CD14-positive monocyte (primary cell): ENCODE measurements around the gene CADM1. TPM values are rescaled to one million over a fixed set of nuclear protein-coding genes. Genes with fewer than 3 reads are reported as not detected.

Experiments used
- DNase-seq, 3 donors: peaks; one replicate each; pipeline ENCODE4 v3.0.0-alpha.2; 2011 to 2022
- H2AFZ ChIP-seq: 2 replicates; pipeline ENCODE4 v1.6.0; 2012; ENCODE audit warnings: mild to moderate bottlenecking, low read depth, low read length, inconsistent platforms; ENCODE audit not compliant: insufficient read depth, poor library complexity, severe bottlenecking
- H3K27ac ChIP-seq, 2 donors: 1 replicate in 1 of 2; 2 replicates in 1 of 2; pipeline ENCODE4 v1.5.1; 2012 to 2013; ENCODE audit warnings: low read length in 2 of 2, control low read depth in 1 of 2, inconsistent platforms in 1 of 2, low read depth in 1 of 2, mild to moderate bottlenecking in 1 of 2
- H3K27me3 ChIP-seq, 2 donors: one replicate each; pipeline versions ENCODE4 v1.6.0 to v1.6.1; 2011 to 2013; ENCODE audit warnings: low read length in 2 of 2; ENCODE audit not compliant: control insufficient read depth in 2 of 2, insufficient read depth in 2 of 2
- H3K36me3 ChIP-seq, 2 donors: replicated peaks in 1 of 2; 1 replicate in 1 of 2; 2 replicates in 1 of 2; pipeline versions ENCODE4 v1.5.1 to v1.6.1; 2012 to 2013; ENCODE audit warnings: low read length in 2 of 2, control low read depth in 1 of 2, inconsistent platforms in 1 of 2, mild to moderate bottlenecking in 1 of 2; ENCODE audit not compliant: insufficient read depth in 2 of 2, control insufficient read depth in 1 of 2
- H3K4me1 ChIP-seq, 2 donors: 1 replicate in 1 of 2; 2 replicates in 1 of 2; pipeline versions ENCODE4 v1.5.1 to v1.6.1; 2012 to 2013; ENCODE audit warnings: low read length in 2 of 2, control low read depth in 1 of 2, inconsistent platforms in 1 of 2, mild to moderate bottlenecking in 1 of 2, moderate library complexity in 1 of 2; ENCODE audit not compliant: insufficient read depth in 2 of 2, control insufficient read depth in 1 of 2
- H3K4me2 ChIP-seq: replicated peaks from 2 replicates; pipeline ENCODE3; 2012; ENCODE audit warnings: low read length, moderate library complexity, mild to moderate bottlenecking; ENCODE audit not compliant: poor library complexity, severe bottlenecking; ENCODE audit errors: extremely low read depth
- H3K4me3 ChIP-seq, 3 experiments: fragments of 200-600 bp in 1 of 3; sonication (generic) in 1 of 3; replicated peaks in 1 of 3; 1 replicate in 2 of 3; 2 replicates in 1 of 3; pipeline ENCODE4 v1.5.1; 2011 to 2013; ENCODE audit warnings: low read length in 3 of 3, mild to moderate bottlenecking in 3 of 3, control low read depth in 2 of 3, low read depth in 2 of 3, inconsistent platforms in 1 of 3, moderate library complexity in 1 of 3
- H3K79me2 ChIP-seq: 2 replicates; pipeline ENCODE4 v1.6.0; 2012; ENCODE audit warnings: mild to moderate bottlenecking, control low read depth, inconsistent platforms, low read length, moderate library complexity; ENCODE audit not compliant: insufficient read depth
- H3K9ac ChIP-seq: 2 replicates; pipeline ENCODE4 v1.6.0; 2017; ENCODE audit warnings: low read length, mild to moderate bottlenecking; ENCODE audit not compliant: insufficient read depth, poor library complexity, severe bottlenecking
- H3K9me3 ChIP-seq, 2 donors: replicated peaks in 1 of 2; 1 replicate in 1 of 2; 2 replicates in 1 of 2; pipeline versions ENCODE4 v1.5.1 to v1.6.1; 2012 to 2013; ENCODE audit warnings: low read length in 2 of 2, control low read depth in 1 of 2; ENCODE audit not compliant: control insufficient read depth in 1 of 2, insufficient read depth in 1 of 2
- H4K20me1 ChIP-seq: 2 replicates; pipeline ENCODE4 v1.6.0; 2012; ENCODE audit warnings: mild to moderate bottlenecking, low read length, control low read depth, moderate library complexity; ENCODE audit not compliant: insufficient read depth
- H3K27ac Mint-ChIP-seq, 7 donors: one replicate each; pipeline ENCODE4 v1.8.0; 2020; ENCODE audit warnings: mild to moderate bottlenecking in 7 of 7, mixed read lengths in 7 of 7, moderate library complexity in 6 of 7, inconsistent platforms in 2 of 7
- H3K27me3 Mint-ChIP-seq, 3 donors: one replicate each; pipeline ENCODE4 v1.8.0; 2021 to 2022; ENCODE audit warnings: low read depth in 3 of 3, mild to moderate bottlenecking in 3 of 3, mixed read lengths in 3 of 3, moderate library complexity in 3 of 3, inconsistent platforms in 1 of 3
- H3K36me3 Mint-ChIP-seq, 2 donors: one replicate each; pipeline ENCODE4 v1.8.0; 2020; ENCODE audit warnings: mixed read lengths in 2 of 2, inconsistent platforms in 1 of 2, mild to moderate bottlenecking in 1 of 2
- H3K4me1 Mint-ChIP-seq: one replicate; pipeline ENCODE4 v1.8.0; 2020; ENCODE audit warnings: mild to moderate bottlenecking, mixed read lengths
- H3K4me3 Mint-ChIP-seq, 2 donors: one replicate each; pipeline ENCODE4 v1.8.0; 2020; ENCODE audit warnings: mild to moderate bottlenecking in 2 of 2, mixed read lengths in 2 of 2, moderate library complexity in 1 of 2
- H3K9me3 Mint-ChIP-seq, 7 donors: one replicate each; pipeline ENCODE4 v1.8.0; 2020 to 2022; ENCODE audit warnings: mixed read lengths in 7 of 7, mild to moderate bottlenecking in 6 of 7, moderate library complexity in 6 of 7, inconsistent platforms in 2 of 7
- WGBS: methylation state at CpG from one replicate; pipeline ENCODE4 v1.1.5; 2013; ENCODE audit warnings: missing lambda C conversion rate; ENCODE audit not compliant: insufficient coverage; 5-methylcytosine and 5-hydroxymethylcytosine counted together
- intact Hi-C, 2 donors: fragments of 100-400 bp; cut with micrococcal nuclease; formaldehyde crosslinking; loops; one replicate each; pipeline versions ENCODE4 v1.15.0 to v1.15.1; 2023
- polyA plus RNA-seq, 3 donors: library from polyadenylated mRNA; depleted of rRNA in 1 of 3; unstranded in 2 of 3; stranded (reverse) in 1 of 3; fragments of 300-500 nt in 2 of 3; fragments of >200 nt in 1 of 3; fragmentation: Illumina TruSeq in 2 of 3; gene quantifications; 1 replicate in 2 of 3; 2 replicates in 1 of 3; pipeline ENCODE4 v1.2.3, GENCODE V29; 2012 to 2021
- TF ChIP-seq, protein P1 (sequence below): fragments of 200-600 bp; IDR thresholded peaks from one replicate; pipeline ENCODE4 v1.8.0; 2022; ENCODE audit warnings: antibody characterized with exemption, mild to moderate bottlenecking

Gene CADM1
- polyA plus RNA-seq, 3 donors, result not detected

DNA sequence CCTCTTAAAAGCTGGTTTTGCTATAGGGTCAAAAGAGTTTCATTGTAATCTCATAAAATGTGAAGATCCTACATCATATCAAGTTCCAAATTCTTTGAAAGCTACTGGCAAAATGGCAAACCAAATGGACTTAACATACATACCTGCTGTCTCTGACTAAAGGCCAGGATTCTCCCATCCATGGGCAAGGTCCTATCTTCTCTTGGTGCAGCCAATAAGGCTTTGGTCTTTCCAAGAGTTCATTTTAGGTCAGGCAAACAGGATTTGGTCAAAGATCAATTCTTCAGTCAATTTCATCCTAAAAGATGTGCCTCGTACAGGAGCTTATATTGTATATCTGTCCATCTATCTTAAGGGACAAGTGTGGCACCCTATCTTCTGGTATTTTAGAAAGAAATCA lies 49.7 kb downstream of the CADM1 start:
- H2AFZ ChIP-seq, result no peak overlapping the region
- Mint-ChIP-seq H3K27me3 (peaks cover 2 to 3% (median 3%) of the 10 kb centered on the region in 3 donors), H3K4me1 (no peaks in the 10 kb centered on the region), H3K36me3 (no peaks in the 10 kb centered on the region), H3K4me3 (no peak overlapping the region), H3K9me3 (peaks cover 0 to 1% (median 0%) of the 10 kb centered on the region in 7 donors), H3K27ac (no peak overlapping the region)
- H3K9ac ChIP-seq, result no peak overlapping the region
- no peak overlapping the region for H3K4me2 ChIP-seq
- H3K36me3 ChIP-seq, result no peaks in the 10 kb centered on the region
- intact Hi-C loops, result no loop called here
- TF ChIP-seq, protein P1, sequence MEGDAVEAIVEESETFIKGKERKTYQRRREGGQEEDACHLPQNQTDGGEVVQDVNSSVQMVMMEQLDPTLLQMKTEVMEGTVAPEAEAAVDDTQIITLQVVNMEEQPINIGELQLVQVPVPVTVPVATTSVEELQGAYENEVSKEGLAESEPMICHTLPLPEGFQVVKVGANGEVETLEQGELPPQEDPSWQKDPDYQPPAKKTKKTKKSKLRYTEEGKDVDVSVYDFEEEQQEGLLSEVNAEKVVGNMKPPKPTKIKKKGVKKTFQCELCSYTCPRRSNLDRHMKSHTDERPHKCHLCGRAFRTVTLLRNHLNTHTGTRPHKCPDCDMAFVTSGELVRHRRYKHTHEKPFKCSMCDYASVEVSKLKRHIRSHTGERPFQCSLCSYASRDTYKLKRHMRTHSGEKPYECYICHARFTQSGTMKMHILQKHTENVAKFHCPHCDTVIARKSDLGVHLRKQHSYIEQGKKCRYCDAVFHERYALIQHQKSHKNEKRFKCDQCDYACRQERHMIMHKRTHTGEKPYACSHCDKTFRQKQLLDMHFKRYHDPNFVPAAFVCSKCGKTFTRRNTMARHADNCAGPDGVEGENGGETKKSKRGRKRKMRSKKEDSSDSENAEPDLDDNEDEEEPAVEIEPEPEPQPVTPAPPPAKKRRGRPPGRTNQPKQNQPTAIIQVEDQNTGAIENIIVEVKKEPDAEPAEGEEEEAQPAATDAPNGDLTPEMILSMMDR, result no peak
- H3K27me3 ChIP-seq, result no peaks in the 10 kb centered on the region
- H3K27ac ChIP-seq, result no peak overlapping the region
- no peak for DNase-seq
- no peaks in the 10 kb centered on the region for H3K79me2 ChIP-seq
- no CpG with 5 or more reads among the region's 1 CpG for WGBS
- no peak overlapping the region for H3K4me3 ChIP-seq
- no peaks in the 10 kb centered on the region for H3K4me1 ChIP-seq
- no peaks in the 10 kb centered on the region for H4K20me1 ChIP-seq
- no peaks in the 10 kb centered on the region for H3K9me3 ChIP-seq

DNA sequence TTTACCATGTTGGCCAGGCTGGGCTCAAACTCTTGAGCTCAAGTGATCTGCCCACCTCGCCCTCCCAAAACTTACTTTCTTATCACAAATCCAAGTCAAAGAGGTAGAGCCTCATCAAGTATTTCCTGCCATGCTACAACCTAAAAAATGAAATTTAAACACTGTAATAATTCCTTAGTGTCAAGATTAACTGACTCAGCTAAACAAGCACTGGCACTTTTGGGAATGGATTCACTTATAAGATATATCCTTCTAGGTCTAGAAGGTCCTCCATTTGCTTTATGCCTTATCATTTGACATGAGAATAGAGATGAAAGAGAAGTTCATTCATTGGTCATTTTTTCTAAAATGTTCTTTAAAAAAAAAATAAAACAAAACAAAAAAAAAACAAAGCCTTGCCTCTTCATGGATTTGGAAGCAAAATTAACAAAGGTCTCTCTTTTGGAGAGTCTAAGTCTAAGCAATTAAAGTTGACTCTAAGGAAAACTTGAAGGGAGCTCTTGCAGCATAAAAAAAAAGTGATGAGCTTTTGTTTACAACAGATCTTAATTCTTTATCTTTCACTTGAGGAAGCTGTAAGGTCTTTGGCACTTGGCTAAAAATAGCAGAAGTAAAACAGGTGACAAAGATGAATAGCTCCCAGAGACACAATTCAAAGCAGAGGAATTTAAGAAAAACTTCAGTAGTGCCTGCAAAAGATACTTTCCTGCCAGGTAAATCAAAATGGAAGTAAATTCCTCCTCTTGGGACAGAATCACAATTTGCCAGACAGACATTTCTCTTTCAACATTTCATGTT lies 50.3 kb downstream of the CADM1 start:
- no peak overlapping the region for H3K27ac Mint-ChIP-seq
- no peak overlapping the region for H3K4me3 Mint-ChIP-seq
- intact Hi-C loops, result no loop called here
- no peaks in the 10 kb centered on the region for H3K79me2 ChIP-seq
- no peaks in the 10 kb centered on the region for H4K20me1 ChIP-seq
- H3K27ac ChIP-seq, result no peak overlapping the region
- no peak overlapping the region for H3K4me3 ChIP-seq
- no peaks in the 10 kb centered on the region for H3K27me3 ChIP-seq
- H3K9ac ChIP-seq, result no peak overlapping the region
- whole genome bisulfite sequencing, result 83% methylated on average over 1 of the region's 1 CpG
- no peak overlapping the region for H3K4me2 ChIP-seq
- peaks cover 0 to 1% (median 0%) of the 10 kb centered on the region in 7 donors for H3K9me3 Mint-ChIP-seq
- H3K9me3 ChIP-seq, result no peaks in the 10 kb centered on the region
- no peaks in the 10 kb centered on the region for H3K4me1 ChIP-seq
- H3K27me3 Mint-ChIP-seq, result peaks cover 1 to 3% (median 2%) of the 10 kb centered on the region in 3 donors
- no peak for DNase-seq
- no peak overlapping the region for H2AFZ ChIP-seq
- H3K36me3 Mint-ChIP-seq, result no peaks in the 10 kb centered on the region
- TF ChIP-seq, protein P1, result no peak
- H3K36me3 ChIP-seq, result no peaks in the 10 kb centered on the region
- no peaks in the 10 kb centered on the region for H3K4me1 Mint-ChIP-seq
